ENCODE data around the gene CELF5. TPM values are rescaled to one million over a fixed set of nuclear protein-coding genes. Genes with fewer than 3 reads are reported as not detected.
A peak's percentile ranks its signal among the peaks of the same experiment; 100 is the strongest.

CELF5 gene
- total RNA-seq, 1 experiment from 2014 or later: 0.48 TPM

DNA sequence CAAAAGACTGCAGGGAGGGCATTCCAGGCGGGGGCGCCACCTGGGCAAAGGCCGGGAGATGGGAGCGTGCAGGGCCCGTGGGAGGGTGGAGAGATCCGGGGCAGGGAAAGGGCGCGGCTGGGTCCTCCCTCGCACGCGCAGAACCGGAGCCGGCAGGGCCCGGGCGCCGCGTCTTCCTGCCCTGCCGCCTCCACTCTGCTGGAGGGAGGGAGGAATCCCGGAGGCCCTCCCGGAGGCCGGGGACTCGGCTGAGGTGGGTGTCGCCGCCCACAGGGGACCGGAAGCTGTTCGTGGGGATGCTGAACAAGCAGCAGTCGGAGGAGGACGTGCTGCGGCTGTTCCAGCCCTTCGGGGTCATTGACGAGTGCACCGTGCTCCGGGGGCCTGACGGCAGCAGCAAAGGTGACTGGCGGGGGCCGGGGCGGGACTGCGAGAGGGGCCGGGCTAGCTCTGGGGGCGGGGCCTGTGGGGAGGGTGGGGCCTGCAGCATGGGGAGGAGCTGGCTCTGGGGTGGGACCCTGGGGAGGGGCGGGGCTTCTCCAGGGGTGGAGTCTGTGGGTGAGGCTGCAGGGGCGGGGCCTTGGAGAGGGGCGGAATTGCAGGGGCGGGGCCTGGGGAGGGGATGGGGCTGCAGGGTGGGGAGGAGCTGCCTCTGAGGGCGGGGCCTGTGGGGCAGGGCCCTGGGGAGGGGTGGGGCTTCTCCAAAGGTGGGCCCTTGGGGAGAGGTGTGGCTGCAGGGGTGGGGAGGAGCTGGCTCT is 51.3 kb downstream of the CELF5 start:
- no peaks in the 10 kb centered on the region for H3K36me3 ChIP-seq (ENCODE audit: low read depth)
- no peaks in the 10 kb centered on the region for H3K9me2 ChIP-seq (ENCODE audit: insufficient read depth)
- no peaks in the 10 kb centered on the region for H3K4me1 ChIP-seq (replicated peaks; ENCODE audit: insufficient read depth)
- peak overlapping the region; percentile 50; the same call in 1 of the 2 replicates for H3K4me3 ChIP-seq
- H3K27me3 ChIP-seq (ENCODE audit: insufficient read depth, low read depth): peaks cover 7% of the 10 kb centered on the region; the same call in 1 of the 2 replicates
- no peaks in the 10 kb centered on the region for H3K9me3 ChIP-seq (ENCODE audit: insufficient read depth, low read depth)
- H4K20me1 ChIP-seq (ENCODE audit: insufficient read depth): no peaks in the 10 kb centered on the region
- no TSS peak for BruUV-seq (replicated peaks)
- TF ChIP-seq CTCF (conservative IDR thresholded peaks at IDR 0.05): peak; percentile 64
- no peak for TF ChIP-seq EZH2 (IDR thresholded peaks at IDR 0.05; ENCODE audit: low read depth)
- DNase-seq: peak; percentile 68 to 78
- ChIA-PET CTCF (interaction anchor here (0.5 to 1.4 kb wide), 8 partner anchors 9 to 572 kb away, joined by 4 to 9 read pairs (median 6); partner anchors contain the start of gene SMIM44), POLR2A (ENCODE audit: unreplicated experiment) (interaction anchor here (0.6 kb wide), 5 partner anchors 33 to 231 kb away, joined by 3 to 26 read pairs (median 13); partner anchors contain the start of gene NCLN)
- H3K79me2 ChIP-seq (ENCODE audit: low read depth): no peaks in the 10 kb centered on the region
- intact Hi-C loops (cut with micrococcal nuclease; ENCODE audit: unreplicated experiment): loop anchor here (1.0 kb wide), 1 partner anchor 10 kb away; no protein-coding TSS in a partner anchor
- H3K27ac ChIP-seq: no peak overlapping the region
- H3K4me2 ChIP-seq: peak overlapping the region; percentile 77
- peak overlapping the region; percentile 78 for H2AFZ ChIP-seq
- H3F3A ChIP-seq (ENCODE audit: insufficient read depth, low read depth): 0 out of 2 replicates have a peak, but pooled peaks cover 2% of the 10 kb centered on the region

DNA sequence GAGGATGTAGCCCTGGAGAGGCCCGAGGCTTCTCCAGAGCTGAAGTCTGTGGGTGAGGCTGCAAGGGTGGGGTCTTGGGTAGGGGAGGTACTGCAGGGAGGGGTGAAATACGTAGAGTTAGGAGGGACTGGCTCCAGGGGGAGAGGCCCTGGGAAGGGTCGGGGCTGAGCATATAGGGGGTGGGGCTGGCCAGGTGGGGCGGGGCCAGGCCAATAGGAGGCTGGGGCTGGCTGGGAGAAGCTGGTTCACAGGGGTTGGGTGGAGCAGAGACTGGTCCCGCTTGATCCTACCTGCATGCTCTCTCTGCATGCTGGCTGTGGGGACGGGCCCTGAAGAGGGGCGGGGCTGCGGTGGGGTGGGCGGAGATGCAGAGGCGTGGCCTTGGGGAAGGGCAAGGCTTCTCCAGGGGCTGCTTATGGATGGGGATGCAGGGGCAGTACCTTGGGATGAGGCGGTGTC is 51.9 kb downstream of the CELF5 start:
- TF ChIP-seq CTCF (conservative IDR thresholded peaks at IDR 0.05) (no peak), EZH2 (IDR thresholded peaks at IDR 0.05; ENCODE audit: low read depth) (no peak)
- no peaks in the 10 kb centered on the region for H3K9me3 ChIP-seq (ENCODE audit: insufficient read depth, low read depth)
- no peaks in the 10 kb centered on the region for H3K9me2 ChIP-seq (ENCODE audit: insufficient read depth)
- DNase-seq: peak; percentile 58 to 69
- ChIA-PET CTCF (interaction anchor here (0.6 to 1.4 kb wide), 5 partner anchors 8 to 572 kb away, joined by 4 to 9 read pairs (median 6); partner anchors contain the start of gene SMIM44), POLR2A (ENCODE audit: unreplicated experiment) (interaction anchor here (0.6 kb wide), 4 partner anchors 91 to 231 kb away, joined by 3 to 26 read pairs (median 14); partner anchors contain the start of gene NCLN)
- peak overlapping the region; percentile 44; the same call in 1 of the 2 replicates for H3K4me2 ChIP-seq
- H3K4me1 ChIP-seq (replicated peaks; ENCODE audit: insufficient read depth): no peaks in the 10 kb centered on the region
- no peaks in the 10 kb centered on the region for H3K36me3 ChIP-seq (ENCODE audit: low read depth)
- no peak overlapping the region for H2AFZ ChIP-seq
- H4K20me1 ChIP-seq (ENCODE audit: insufficient read depth): no peaks in the 10 kb centered on the region
- H3K27me3 ChIP-seq (ENCODE audit: insufficient read depth, low read depth): peaks cover 11% of the 10 kb centered on the region
- BruUV-seq (replicated peaks): no TSS peak
- intact Hi-C loops (cut with micrococcal nuclease; ENCODE audit: unreplicated experiment): loop anchor here (1.0 kb wide), 1 partner anchor 9 kb away; no protein-coding TSS in a partner anchor
- H3K4me3 ChIP-seq: no peak overlapping the region
- no peak overlapping the region for H3K27ac ChIP-seq
- no peaks in the 10 kb centered on the region for H3K79me2 ChIP-seq (ENCODE audit: low read depth)
- 0 out of 2 replicates have a peak, but pooled peaks cover 2% of the 10 kb centered on the region for H3F3A ChIP-seq (ENCODE audit: insufficient read depth, low read depth)

GRCh38 chr19:3277649-3278048 is 53.2 kb downstream of the CELF5 start:
- Histone ChIP-seq H2AFZ (no peak overlapping the region), H3K27me3 (ENCODE audit: insufficient read depth, low read depth) (peaks cover 16% of the 10 kb centered on the region), H3F3A (ENCODE audit: insufficient read depth, low read depth) (0 out of 2 replicates have a peak, but pooled peaks cover 2% of the 10 kb centered on the region), H3K4me2 (no peak overlapping the region), H3K9me2 (ENCODE audit: insufficient read depth) (no peaks in the 10 kb centered on the region), H3K4me1 (replicated peaks; ENCODE audit: insufficient read depth) (no peaks in the 10 kb centered on the region), H3K4me3 (no peak overlapping the region), H3K27ac (no peak overlapping the region), H3K9me3 (ENCODE audit: insufficient read depth, low read depth) (no peaks in the 10 kb centered on the region), H4K20me1 (ENCODE audit: insufficient read depth) (no peaks in the 10 kb centered on the region), H3K36me3 (ENCODE audit: low read depth) (no peaks in the 10 kb centered on the region), H3K79me2 (ENCODE audit: low read depth) (no peaks in the 10 kb centered on the region)
- ChIA-PET CTCF (no interaction called here), POLR2A (ENCODE audit: unreplicated experiment) (no interaction called here)
- intact Hi-C loops (cut with micrococcal nuclease; ENCODE audit: unreplicated experiment): no loop called here
- no peak for TF ChIP-seq CTCF (conservative IDR thresholded peaks at IDR 0.05)
- no peak for TF ChIP-seq EZH2 (IDR thresholded peaks at IDR 0.05; ENCODE audit: low read depth)
- no peak for DNase-seq
- no TSS peak for BruUV-seq (replicated peaks)

Data from PC-9 (cell line).